Hepatic stellate cell (primary cell): Measurements from ENCODE around the gene SCTR.

Experiments used
- DNase-seq: peaks from one replicate; pipeline ENCODE4 v3.0.0; 2011; ENCODE audit warnings: low spot score

SCTR gene

DNA sequence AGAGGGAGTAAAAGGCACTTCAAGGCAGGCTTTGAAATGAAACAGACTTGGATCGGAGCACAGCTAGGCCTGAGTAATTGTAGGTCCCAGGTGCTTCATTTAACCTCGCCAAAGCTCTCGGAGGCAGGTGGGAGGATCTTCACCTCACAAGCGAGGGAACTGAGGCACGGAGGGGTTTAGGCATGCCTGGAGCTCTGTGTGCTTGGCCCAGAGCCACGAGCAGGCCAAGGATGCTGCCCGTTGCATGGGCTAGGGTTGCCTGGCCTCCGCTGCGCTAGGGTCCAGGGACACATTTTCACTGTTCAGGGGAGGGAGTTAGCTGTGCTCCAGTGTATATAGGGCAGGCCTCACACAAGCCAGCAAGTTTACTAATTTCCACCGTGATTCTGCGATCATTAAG, 81.4 kb downstream of the SCTR start:
- no peak for DNase-seq

DNA sequence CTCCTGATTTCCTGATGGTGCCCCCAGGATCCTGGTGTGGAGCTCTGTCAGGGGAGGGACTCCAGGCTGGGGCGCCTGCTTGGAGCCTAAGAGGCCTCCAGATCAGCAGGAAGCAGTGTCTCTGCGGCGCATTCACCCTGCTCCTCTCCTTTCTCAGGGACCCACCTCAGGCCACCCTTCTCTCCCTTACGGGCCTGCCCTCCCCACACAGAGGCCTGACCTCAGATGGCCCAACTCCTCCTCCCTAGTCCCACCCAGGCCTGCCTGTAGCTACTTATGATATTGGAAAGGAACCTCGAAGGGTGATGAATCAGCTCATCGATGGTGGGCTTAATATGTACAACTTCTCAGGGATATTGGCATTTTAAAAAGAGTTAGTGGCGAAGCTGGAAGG, 82.1 kb downstream of the SCTR start:
- DNase-seq: no peak

DNA sequence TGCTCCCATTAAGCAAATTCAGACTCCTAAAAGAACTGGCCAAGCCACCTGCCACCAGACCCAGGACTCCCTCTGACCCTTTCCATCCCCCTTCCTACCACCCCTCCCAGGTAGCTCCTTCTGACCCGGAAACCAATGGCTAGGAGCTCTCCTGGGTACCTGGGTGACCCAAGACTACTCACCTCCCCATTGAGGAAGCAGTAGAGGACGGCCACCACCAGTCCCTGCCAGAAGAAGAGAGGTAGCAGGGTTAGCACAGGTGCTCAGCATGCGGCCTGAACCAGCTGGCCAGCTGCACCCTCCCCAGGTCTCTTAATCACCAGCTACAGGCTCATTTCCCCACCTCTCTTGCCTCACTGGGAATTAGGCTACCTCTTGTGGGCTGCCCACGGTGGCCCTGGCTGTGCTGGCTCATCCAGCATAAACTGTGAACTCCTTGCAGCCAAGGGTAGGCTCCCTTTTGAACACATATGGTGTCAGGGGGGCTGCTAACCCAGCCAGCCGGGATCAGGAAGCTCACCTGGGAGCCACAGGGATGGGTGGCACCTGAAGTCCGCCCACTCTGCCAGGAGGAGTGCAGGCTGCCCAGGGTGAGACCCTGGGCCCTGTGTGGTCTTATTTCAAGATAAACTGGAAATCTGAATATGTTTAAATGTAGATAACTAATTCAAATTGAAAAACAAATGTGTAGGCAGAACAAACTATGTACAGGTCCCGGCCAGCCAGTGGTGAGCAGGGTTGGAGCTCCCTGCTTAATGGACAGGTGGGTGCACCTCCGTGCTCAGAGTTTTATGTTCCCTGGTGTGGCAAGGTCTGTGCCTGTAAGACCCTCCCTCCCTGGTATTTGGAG, 82.7 kb downstream of the SCTR start:
- no peak for DNase-seq

DNA sequence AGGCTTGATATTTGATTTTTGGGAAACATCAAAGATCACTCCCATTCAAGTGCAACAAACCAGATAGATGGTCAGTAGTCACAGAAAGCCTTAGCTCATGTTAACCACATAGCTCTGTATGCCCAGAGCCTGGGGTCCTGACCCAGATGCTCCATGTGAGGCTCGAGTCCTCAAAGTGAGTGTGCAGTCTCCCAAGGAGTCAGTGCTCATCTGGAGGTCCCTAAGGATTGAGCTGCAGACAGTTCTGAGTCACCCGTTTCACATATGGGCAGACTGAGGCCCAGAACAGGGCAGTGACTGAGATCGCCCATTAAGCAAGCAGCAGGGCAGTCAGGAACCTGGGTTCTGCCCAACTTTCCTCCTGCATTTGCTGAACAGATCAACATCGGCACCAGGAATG, 83.4 kb downstream of the SCTR start:
- no peak for DNase-seq

DNA sequence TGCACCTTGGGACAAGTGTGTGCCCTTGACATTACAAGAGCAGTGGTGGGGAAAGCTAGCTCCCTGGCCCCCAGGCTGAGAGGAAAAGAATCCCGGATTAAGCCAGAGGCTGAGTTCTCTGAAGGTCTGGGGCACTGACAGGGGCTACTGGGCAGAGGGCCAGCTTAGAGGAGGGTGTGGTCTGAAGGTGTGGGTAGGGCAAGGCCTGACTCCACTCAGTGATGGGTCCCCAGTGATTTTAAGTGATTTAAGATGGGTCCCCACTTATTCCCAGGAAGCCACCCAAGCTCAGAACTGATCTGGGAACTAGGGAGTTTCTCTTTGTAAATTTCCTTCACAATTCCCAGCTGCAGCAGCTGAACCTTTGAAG, 83.8 kb downstream of the SCTR start:
- DNase-seq: no peak

DNA sequence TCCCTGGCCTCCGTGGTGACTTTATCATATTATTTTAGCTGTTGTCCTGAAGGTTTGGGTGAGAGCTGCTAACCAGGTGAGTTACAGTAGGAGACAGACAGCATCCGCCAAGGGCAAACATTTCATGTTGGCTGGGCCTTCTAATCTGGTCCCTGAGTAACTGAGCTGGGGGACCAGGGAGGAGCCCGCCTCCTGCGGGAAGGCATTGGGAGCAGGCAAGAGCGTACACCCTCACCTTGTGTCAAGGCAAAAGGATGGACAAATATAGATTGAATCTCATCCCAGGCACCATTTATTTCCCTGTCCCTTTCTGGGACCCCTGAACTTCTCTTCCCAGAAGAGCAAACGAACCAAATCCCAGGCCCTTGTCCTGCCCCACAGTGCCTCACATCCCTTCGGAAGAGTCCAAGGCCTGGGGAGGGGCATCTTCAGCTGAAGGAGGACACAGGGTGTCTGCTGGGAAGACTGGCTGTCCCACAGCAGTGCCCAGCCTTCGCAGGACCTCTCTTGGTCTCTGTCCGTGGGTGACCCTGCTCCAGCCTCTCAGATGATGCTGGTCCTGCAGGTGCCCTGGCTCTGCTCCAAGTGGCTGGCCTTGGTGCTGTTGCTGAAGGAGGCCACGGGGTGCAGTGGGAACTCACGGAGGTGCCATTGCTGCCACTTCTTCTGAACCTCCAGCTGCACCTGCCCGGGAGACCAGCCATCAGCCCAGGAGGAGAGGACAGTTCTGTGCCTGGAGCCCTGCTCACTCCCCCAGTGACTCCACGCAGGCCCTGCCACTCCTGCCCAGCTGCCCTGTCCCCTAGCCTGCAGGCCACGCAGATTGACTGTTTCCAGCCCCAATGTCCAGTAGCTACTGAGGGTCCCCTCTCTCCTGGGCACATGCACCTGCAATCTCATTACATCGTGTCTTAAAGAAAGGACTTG, 84.4 kb downstream of the SCTR start:
- DNase-seq: no peak

DNA sequence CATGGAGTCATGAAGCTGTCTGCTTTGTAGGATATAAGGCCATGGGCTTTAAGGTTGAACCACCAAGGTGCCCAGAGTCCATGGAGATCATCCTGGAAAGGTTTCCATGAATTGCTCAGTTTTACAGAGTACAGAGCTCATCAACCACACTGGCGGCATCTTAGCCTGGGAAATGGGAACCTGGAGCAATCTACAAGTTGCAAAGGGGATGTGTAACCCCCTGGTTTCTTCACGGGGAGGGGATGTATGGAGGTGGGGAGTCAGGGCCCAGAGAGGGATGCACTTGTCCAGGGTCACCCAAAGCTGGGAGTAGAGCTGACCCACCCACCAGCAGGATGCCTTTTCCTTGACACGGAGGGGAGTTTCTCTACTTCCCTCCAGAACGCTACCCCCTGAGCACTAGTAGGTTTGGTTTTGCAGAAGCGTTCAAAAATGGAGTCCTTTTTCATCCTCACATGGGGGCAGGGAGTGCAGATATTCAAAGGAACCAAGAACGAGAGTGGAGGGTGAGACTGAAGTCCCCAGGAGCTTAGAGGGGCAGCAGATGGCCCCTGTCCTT, 85.5 kb downstream of the SCTR start:
- no peak for DNase-seq

DNA sequence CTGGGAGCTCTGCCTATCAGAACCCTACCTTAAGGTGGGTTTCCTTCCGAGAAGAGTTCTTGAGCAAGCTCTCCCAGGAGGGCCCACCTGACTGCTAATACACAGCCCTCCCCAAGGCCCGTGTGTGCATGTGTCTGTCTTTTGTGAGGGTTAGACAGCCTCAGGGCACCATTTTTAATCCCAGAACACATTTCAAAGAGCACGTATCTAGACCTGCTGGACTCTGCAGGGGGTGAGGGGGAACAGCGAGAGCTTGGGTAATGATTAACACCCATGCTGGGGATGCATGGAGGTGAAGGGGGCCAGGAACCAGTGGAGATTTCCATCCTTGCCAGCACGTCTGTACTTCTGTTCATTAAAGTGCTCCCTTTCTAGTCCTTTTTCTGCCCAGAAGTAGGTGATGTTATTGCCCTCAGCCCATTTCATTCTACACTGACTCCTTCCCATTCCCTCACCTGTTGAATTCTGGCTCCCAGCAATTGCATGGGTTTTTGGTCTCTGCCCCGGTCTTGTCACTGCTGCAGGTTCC, 86.1 kb downstream of the SCTR start:
- no peak for DNase-seq

DNA sequence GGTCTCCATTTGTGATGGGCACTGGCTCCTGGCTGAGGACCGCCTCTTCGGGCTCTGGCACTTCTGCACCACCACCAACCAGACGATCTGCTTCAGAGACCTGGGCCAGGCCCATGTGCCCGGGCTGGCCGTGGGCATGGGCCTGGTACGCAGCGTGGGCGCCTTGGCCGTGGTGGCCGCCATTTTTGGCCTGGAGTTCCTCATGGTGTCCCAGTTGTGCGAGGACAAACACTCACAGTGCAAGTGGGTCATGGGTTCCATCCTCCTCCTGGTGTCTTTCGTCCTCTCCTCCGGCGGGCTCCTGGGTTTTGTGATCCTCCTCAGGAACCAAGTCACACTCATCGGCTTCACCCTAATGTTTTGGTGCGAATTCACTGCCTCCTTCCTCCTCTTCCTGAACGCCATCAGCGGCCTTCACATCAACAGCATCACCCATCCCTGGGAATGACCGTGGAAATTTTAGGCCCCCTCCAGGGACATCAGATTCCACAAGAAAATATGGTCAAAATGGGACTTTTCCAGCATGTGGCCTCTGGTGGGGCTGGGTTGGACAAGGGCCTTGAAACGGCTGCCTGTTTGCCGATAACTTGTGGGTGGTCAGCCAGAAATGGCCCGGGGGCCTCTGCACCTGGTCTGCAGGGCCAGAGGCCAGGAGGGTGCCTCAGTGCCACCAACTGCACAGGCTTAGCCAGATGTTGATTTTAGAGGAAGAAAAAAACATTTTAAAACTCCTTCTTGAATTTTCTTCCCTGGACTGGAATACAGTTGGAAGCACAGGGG, 87.1 kb downstream of the SCTR start:
- DNase-seq: no peak

DNA sequence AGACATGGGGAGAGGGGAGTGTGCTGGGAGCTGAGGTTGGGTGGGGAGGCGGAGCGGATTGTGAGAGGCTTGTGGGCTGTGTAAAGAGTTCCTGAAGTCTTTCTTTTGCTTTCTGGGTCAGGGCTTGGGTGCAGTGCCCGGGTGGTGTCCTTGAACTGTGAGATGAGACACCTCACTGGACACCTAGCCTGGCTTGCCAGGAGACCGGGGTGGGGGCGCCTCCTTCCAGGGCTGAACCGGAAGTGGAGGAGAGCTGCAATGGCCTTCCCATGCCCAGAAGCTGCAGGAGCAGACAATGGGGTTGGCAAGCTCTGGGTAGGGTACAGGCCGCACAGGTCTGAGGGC, 88.4 kb downstream of the SCTR start:
- DNase-seq: no peak

DNA sequence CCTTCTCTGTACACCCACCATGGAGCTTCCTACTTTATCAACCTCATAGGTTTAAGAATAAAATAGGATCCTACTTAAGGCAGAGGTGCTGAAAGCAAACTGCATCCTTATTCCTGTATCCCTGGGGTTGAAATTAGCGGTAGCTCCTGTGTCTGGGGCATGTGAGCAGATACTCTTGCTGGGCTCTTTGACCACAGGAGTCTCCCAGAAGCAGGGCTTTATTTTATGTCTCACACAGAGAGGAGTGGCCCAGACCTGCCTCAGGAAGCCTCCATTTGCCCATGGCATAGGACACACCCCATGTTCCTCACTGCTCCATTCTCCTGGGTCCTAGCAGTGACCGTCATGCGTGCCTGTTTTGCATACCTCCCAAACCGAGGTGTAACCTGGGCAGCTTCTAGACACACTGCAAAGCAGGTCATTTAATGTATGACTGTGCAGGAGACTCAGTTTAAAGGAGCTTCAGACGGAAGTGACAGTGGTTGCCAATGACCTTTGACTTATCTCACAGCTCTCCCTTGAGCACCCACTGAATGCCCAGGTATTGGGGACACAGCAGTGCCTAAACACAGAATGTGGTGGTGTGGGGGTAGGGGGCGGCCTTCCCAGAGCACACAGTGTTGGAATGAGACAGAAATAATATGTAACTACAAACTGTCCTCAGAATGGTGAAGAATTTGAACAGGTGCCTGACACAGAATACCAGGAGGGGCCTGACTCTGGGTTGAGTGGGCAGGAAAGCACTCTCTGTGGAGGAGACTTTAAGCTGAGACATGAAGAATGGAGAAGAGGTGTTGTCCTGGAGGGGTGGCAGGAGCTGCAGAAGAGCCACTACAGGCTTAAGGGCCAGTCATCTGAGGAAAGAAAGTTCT, 89.0 kb downstream of the SCTR start:
- no peak for DNase-seq

DNA sequence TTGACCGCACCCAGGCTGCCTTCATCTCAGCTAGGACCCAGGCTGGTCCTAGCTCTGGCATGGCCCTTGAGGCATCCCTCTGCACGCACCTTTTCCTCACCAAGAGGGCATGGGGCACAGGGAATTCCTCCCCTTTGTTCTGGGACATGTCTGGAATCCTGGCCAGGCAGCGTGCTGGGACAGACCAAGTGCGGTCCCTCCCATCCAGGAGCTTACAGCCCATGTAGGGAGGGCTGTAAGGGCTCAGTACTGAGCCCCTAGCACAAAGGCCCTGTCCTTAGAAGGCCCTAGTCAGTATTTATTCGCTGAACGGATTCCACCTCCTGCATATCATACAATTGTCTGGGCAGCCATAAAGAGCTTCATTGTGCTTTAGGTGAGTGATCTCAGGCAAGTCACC, 89.6 kb downstream of the SCTR start:
- DNase-seq: no peak

DNA sequence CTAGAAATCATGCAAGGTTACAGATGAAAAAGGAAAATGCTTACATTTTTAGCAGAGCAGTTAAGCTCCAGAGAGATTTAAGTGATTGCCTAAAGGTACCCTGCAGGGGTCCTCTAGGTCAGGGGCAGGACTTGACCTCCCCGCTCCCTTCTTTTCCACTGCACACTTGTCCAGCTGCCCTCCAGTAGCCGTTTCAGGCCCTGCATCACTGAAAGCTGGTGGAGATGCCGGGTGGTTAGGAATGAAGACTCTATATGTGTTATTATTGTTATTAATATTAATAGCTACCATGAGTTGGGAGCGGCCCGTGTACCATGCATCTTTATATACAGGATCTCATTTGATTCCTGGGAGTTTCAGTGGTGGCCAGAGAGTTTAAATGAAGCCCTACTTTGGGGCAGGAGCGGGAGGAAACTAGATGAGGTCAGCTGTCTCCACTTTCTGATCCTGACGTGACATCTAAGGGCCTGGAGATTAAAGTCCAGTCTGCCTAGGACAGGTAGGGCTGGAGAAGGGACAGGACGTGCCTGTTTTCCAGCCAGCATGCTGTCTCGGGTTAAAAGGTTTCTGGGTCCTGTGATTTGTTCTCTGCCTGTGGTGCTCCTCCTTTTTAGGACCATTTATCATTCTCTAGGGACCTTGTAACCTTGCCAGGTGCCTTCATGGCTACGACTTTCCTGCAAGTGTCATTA, 90.5 kb downstream of the SCTR start:
- no peak for DNase-seq

DNA sequence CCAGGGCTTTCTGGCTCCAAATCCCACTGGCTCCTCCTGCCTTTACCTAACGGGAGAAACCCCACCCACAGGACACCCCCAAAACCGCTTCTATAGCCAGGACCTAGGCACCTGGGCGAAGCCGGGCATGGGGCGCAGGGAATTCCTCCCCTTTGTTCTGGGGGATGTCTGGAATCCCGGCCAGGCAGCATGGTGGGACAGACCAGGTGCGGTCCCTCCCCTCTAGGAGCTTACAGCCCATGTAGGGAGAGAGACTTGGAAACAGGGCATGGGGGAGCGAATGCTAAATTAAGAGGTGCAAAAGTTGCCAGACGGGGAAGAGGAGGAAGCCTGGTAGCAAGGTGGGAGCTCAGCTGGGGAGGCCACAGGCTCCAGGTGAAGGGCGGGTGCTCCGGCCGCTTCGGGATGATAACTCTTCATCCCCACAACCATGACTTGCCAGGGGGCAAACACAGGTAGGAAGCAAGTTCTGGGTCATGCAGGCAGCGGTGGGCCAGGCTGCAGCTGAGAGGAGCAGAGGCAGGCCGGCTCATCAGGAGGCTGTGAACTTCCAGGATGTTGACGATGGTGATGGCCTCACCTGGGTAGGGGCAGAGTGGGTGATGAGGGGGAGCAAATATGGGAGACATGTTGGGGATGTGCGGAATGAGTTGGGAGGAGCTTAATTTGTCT, 91.3 kb downstream of the SCTR start:
- DNase-seq: no peak

DNA sequence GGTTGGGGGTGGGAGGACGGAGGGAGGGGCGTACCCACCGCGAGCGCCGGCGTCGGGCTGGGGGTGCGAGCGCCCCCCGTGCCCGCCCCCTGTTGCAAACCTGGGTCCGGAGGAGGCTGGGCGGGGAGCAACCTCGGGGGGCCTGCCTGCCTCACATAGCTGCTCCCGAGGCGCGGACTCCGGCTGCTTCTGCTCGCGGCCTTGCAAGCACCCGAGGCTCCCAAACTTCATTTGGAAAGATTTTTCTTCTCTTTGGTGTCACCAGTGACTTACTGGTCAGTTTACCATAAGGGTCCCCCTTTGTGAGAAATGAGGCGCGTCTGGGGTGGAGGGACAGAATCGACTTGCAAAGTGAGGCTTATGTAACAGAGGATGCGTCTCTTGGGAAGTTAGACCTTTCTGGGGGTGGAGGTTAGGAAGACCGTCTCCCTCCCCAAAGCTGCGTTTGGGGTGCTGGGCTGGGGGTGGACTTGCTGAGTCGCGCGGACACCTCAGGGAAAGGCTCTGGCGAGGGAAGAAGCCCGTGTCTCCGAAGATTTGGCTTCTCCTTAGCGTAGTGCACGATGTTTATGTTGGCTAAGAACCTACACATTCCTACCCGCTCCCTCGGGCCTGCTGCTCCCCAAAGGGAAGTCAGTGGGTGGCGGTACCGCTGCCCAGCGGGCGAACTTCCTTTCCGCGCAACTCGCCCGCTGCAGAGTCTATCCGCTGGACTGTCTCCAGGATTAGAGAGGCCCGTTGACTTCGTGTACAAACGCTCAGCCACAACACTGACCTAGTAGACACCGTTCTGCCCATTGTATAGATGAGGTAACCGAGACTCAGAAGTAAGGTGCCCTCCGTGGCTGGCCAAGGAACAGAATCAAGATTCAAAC, 92.1 kb downstream of the SCTR start:
- peak; percentile 42 for DNase-seq

DNA sequence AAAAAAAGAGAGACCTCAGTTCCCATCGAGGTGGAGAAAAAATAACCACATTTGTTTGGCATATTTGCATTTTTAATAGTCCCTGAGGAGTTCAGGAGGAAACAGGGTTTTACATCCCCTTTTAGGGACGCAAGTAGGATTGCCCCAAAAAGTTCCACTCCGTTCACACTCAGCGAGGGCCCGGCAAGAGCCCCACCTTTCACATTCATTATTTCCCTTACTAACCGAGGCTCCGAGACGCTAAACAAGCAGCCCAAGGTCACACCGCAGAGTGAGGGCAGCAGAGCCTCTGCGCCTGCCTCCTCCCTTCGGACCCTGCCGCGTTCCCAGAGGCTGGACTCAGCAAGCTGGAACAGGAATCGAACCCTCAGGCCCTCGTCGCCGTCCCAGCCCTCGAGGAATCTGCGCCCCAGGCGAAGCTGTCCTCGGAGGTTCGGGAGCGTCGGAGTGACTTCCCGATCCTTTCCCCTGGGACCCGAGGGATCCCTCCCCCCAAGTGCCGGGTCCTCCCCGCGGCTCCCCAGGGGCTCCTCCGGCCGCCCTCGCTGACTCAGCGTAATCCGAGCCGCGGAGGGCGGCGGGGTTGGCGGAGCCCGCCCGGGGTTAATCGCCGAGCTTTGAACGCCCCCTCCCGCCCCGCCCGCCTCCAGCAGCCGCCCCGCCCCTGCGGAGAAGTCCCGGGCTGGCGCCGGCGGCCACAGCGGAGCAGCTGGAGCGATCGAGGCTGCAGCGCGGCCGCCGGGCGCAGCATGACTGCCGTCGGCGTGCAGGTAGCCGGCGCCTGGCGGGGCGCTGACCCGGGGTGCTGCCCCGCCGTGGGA, 92.9 kb downstream of the SCTR start, which contains the start of gene TMEM37:
Gene TMEM37, plus strand, starts transcription at position 700 of the 821 bp plus-strand sequence. Its CDS starts 50 bp downstream, at position 750.
- DNase-seq: peak; percentile 64

DNA sequence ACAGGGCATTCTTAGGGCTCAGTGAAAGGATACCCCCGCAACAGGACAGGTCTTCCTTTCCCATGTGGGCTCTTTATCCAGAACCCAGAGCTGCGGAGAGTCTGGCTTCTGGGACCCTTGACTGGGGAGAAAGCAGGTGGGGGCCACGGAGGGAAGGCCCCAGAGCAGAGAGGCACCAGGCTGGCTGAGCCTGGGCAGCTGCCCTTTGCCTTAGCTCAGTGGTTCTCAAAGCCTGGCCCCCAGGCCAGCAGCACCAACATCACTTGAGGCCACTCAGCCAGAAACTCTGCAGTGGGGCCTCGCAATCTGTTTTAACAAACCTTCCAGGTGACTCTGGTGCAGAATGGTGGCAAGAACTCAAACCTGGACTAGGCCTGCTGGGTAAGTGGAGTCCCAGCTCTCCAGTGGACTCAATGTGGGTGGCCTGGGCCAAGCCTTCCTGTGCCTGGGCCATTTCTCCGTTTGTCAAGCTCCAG, 94.2 kb downstream of the SCTR start:
- no peak for DNase-seq
